GM18520 (cell line): ENCODE results near the gene SLC25A26.
A peak's percentile ranks its signal among the peaks of the same experiment; 100 is the strongest.

Source experiments
- ATAC-seq: cut with Tn5 transposase; IDR thresholded peaks from one replicate; pipeline ENCODE4 v1.9.1; 2021; ENCODE audit not compliant: unreplicated experiment

SLC25A26 gene

GRCh38 chr3:66220602-66221377 is at the start of gene SLC25A26:
Gene SLC25A26 (plus strand): TSS chr3:66221001. CDS start chr3:66221095, 94 bp downstream.
- peak; percentile 98 for ATAC-seq

- ATAC-seq = no peak
Observed at GRCh38 chr3:66172394-66172793, 48.4 kb upstream of the SLC25A26 start.

- ATAC-seq = no peak
Observed at GRCh38 chr3:66177026-66177425, 43.8 kb upstream of the SLC25A26 start.

- no peak for ATAC-seq
Observed at GRCh38 chr3:66178206-66178605, 42.6 kb upstream of the SLC25A26 start.

GRCh38 chr3:66179793-66180192 is 41.0 kb upstream of the SLC25A26 start:
- no peak for ATAC-seq

- ATAC-seq = no peak
Observed at GRCh38 chr3:66181764-66182163, 39.0 kb upstream of the SLC25A26 start.

GRCh38 chr3:66182246-66182645 is 38.6 kb upstream of the SLC25A26 start:
- ATAC-seq = no peak

GRCh38 chr3:66186545-66186944 is 34.3 kb upstream of the SLC25A26 start:
- ATAC-seq = no peak

GRCh38 chr3:66195347-66195783 is 25.4 kb upstream of the SLC25A26 start:
- no peak for ATAC-seq

- ATAC-seq = no peak
Observed at GRCh38 chr3:66196633-66197032, 24.2 kb upstream of the SLC25A26 start.

- no peak for ATAC-seq
Observed at GRCh38 chr3:66198437-66199088, 22.2 kb upstream of the SLC25A26 start.

- no peak for ATAC-seq
Observed at GRCh38 chr3:66199089-66199473, 21.7 kb upstream of the SLC25A26 start.

GRCh38 chr3:66200147-66200546 is 20.7 kb upstream of the SLC25A26 start:
- ATAC-seq = no peak

GRCh38 chr3:66200786-66201185 is 20.0 kb upstream of the SLC25A26 start:
- no peak for ATAC-seq

- no peak for ATAC-seq
Observed at GRCh38 chr3:66203275-66203674, 17.5 kb upstream of the SLC25A26 start.

GRCh38 chr3:66206806-66207205 is 14.0 kb upstream of the SLC25A26 start:
- ATAC-seq = no peak

- ATAC-seq = no peak
Observed at GRCh38 chr3:66208189-66208588, 12.6 kb upstream of the SLC25A26 start.

- ATAC-seq = no peak
Observed at GRCh38 chr3:66210687-66211295, 10.0 kb upstream of the SLC25A26 start.

GRCh38 chr3:66211779-66212178 is 9.0 kb upstream of the SLC25A26 start:
- ATAC-seq = no peak

- ATAC-seq = no peak
Observed at GRCh38 chr3:66215106-66215505, 5.7 kb upstream of the SLC25A26 start.

GRCh38 chr3:66220066-66220465 is 735 bp upstream of the SLC25A26 start:
- no peak for ATAC-seq

GRCh38 chr3:66224220-66224619 is 3.4 kb downstream of the SLC25A26 start:
- no peak for ATAC-seq
